A204.1 (cell line): ENCODE data around the gene FYB2.

ENCODE experiments used
- FAIRE-seq: peaks from 2 replicates; lab custom pipeline; 2012; peaks lifted over from hg19 to GRCh38; lab: Jason Lieb, UNC

FYB2 gene

GRCh38 chr1:56709995-56710394 lies 109.2 kb downstream of the FYB2 start:
- no peak for FAIRE-seq

GRCh38 chr1:56709269-56709880 lies 109.8 kb downstream of the FYB2 start:
- peak; percentile 94 for FAIRE-seq

GRCh38 chr1:56707379-56707778 lies 111.8 kb downstream of the FYB2 start:
- FAIRE-seq, result no peak

- FAIRE-seq, result no peak
Measured at GRCh38 chr1:56703747-56704146, 115.5 kb downstream of the FYB2 start.

GRCh38 chr1:56696663-56697062 lies 122.5 kb downstream of the FYB2 start:
- no peak for FAIRE-seq

GRCh38 chr1:56688522-56689026 lies 130.6 kb downstream of the FYB2 start:
- FAIRE-seq, result no peak

- FAIRE-seq, result no peak
Measured at GRCh38 chr1:56686169-56686568, 133.0 kb downstream of the FYB2 start.

- FAIRE-seq, result no peak
Measured at GRCh38 chr1:56683569-56683968, 135.6 kb downstream of the FYB2 start.

GRCh38 chr1:56676571-56677035 lies 142.6 kb downstream of the FYB2 start:
- FAIRE-seq, result no peak

- FAIRE-seq, result no peak
Measured at GRCh38 chr1:56675763-56676162, 143.4 kb downstream of the FYB2 start.

GRCh38 chr1:56672579-56672978 lies 146.6 kb downstream of the FYB2 start:
- no peak for FAIRE-seq

- FAIRE-seq, result no peak
Measured at GRCh38 chr1:56671542-56671941, 147.7 kb downstream of the FYB2 start.

GRCh38 chr1:56671085-56671484 lies 148.1 kb downstream of the FYB2 start:
- no peak for FAIRE-seq

GRCh38 chr1:56670350-56670749 lies 148.9 kb downstream of the FYB2 start:
- no peak for FAIRE-seq
